DOHH2 (cell line): ENCODE results near the gene LCE2D.

Experiments
- H3F3A ChIP-seq: fragments of 200-600 bp; sonication (generic), shearing (Covaris generic); 2 replicates; pipeline ENCODE4 v1.6.0; 2016; ENCODE audit warnings: antibody characterized with exemption, mild to moderate bottlenecking; ENCODE audit not compliant: control insufficient read depth, insufficient read depth
- H3K27ac ChIP-seq: fragments of 200-600 bp; sonication (generic); 2 replicates; pipeline ENCODE4 v1.5.1; 2014; ENCODE audit warnings: low read depth, mild to moderate bottlenecking, low read length, moderate library complexity
- H3K27me3 ChIP-seq: fragments of 200-600 bp; sonication (generic); 2 replicates; pipeline ENCODE4 v1.6.1; 2014; ENCODE audit warnings: mild to moderate bottlenecking, low read length, mixed read lengths; ENCODE audit not compliant: control insufficient read depth
- H3K36me3 ChIP-seq: fragments of 200-600 bp; sonication (generic); 2 replicates; pipeline ENCODE4 v1.6.1; 2014; ENCODE audit warnings: mild to moderate bottlenecking, low read length, moderate library complexity, mixed read lengths; ENCODE audit not compliant: control insufficient read depth
- H3K4me1 ChIP-seq: fragments of 200-600 bp; sonication (generic); 2 replicates; pipeline ENCODE4 v1.6.1; 2014; ENCODE audit warnings: mild to moderate bottlenecking, low read length, mixed read lengths; ENCODE audit not compliant: control insufficient read depth
- H3K4me2 ChIP-seq: fragments of 200-600 bp; sonication (generic); 2 replicates; pipeline ENCODE4 v1.6.0; 2014; ENCODE audit warnings: mild to moderate bottlenecking, low read length, moderate library complexity
- H3K4me3 ChIP-seq: fragments of 200-600 bp; sonication (generic); 2 replicates; pipeline ENCODE4 v1.5.1; 2014; ENCODE audit warnings: mild to moderate bottlenecking, low read length, mixed read lengths
- H3K79me2 ChIP-seq: fragments of 200-600 bp; sonication (generic); 2 replicates; pipeline ENCODE4 v1.6.1; 2014; ENCODE audit warnings: mild to moderate bottlenecking, low read length, mixed read lengths; ENCODE audit not compliant: control insufficient read depth
- H3K9me2 ChIP-seq: fragments of 200-600 bp; sonication (generic); replicated peaks from 2 replicates; pipeline ENCODE4 v1.6.1; 2014; ENCODE audit warnings: mild to moderate bottlenecking, low read length, mixed read lengths; ENCODE audit not compliant: control insufficient read depth
- H3K9me3 ChIP-seq: fragments of 200-600 bp; sonication (generic); 2 replicates; pipeline ENCODE4 v1.6.1; 2014; ENCODE audit warnings: antibody characterized with exemption, low read length, mixed read lengths; ENCODE audit not compliant: control insufficient read depth, insufficient read depth
- H4K20me1 ChIP-seq: fragments of 200-600 bp; sonication (generic); 2 replicates; pipeline ENCODE4 v1.6.0; 2014; ENCODE audit warnings: low read depth, mild to moderate bottlenecking, antibody characterized with exemption, low read length, moderate library complexity; ENCODE audit not compliant: control insufficient read depth, insufficient read depth
- CTCF ChIP-seq: fragments of 200-600 bp; sonication (generic); IDR thresholded peaks from one replicate; pipeline ENCODE4 v1.5.1; 2014; ENCODE audit warnings: antibody characterized with exemption, mild to moderate bottlenecking, low read depth, low read length; ENCODE audit not compliant: poor library complexity, severe bottlenecking
- EZH2phosphoT487 ChIP-seq: fragments of 200-600 bp; sonication (generic); IDR thresholded peaks from 2 replicates; pipeline ENCODE4 v1.6.1; 2017; ENCODE audit warnings: borderline replicate concordance, mild to moderate bottlenecking, antibody characterized with exemption, low read length, moderate library complexity, mixed read lengths

Gene LCE2D

GRCh38 chr1:152707860-152708259 is 44.7 kb downstream of the LCE2D start, which contains the start of gene LCE4A:
Gene LCE4A (plus strand): TSS chr1:152708160. CDS start chr1:152709076, 916 bp downstream.
- H3K4me3 ChIP-seq = no peak within 1 kb of the TSS
- H3K36me3 ChIP-seq = no peaks in the 10 kb centered on the region
- no peaks in the 10 kb centered on the region for H4K20me1 ChIP-seq
- no peaks in the 10 kb centered on the region for H3K9me3 ChIP-seq
- TF ChIP-seq EZH2phosphoT487 (no peak), CTCF (no peak)
- H3F3A ChIP-seq = no peaks in the 10 kb centered on the region
- H3K4me1 ChIP-seq = no peaks in the 10 kb centered on the region
- H3K27me3 ChIP-seq = no peaks in the 10 kb centered on the region
- no peak within 1 kb of the TSS for H3K27ac ChIP-seq
- H3K79me2 ChIP-seq = no peaks in the 10 kb centered on the region
- no peaks in the 10 kb centered on the region for H3K9me2 ChIP-seq
- H3K4me2 ChIP-seq = no peak within 1 kb of the TSS
